Stimulated activated CD4-positive, alpha-beta T cell treated with anti-CD3 and anti-CD28 coated beads, TNF-alpha, amount 100 ng/mL, for 48 hours (primary cell): Measurements from ENCODE around the gene ARHGAP1.
"Not testable (repeated sequence)": the region's sequence is repeated elsewhere in the genome, so short reads cannot be mapped to it uniquely, and the experiment has no call there.

Experiments used
- DNase-seq, 3 donors: peaks; one replicate each; pipeline ENCODE4 v3.0.0-alpha.2; 2020; ENCODE audit warnings: low read depth in 3 of 3

ARHGAP1 gene

GRCh38 chr11:46673713-46674462 is 26.5 kb downstream of the ARHGAP1 start:
- DNase-seq = no peak

GRCh38 chr11:46672381-46672839 is 28.0 kb downstream of the ARHGAP1 start:
- DNase-seq = no peak

GRCh38 chr11:46671958-46672315 is 28.5 kb downstream of the ARHGAP1 start:
- DNase-seq = no peak

GRCh38 chr11:46670521-46670920 is 29.9 kb downstream of the ARHGAP1 start:
- DNase-seq = not testable (repeated sequence)

GRCh38 chr11:46669711-46670139 is 30.7 kb downstream of the ARHGAP1 start:
- DNase-seq = no peak

GRCh38 chr11:46668480-46669085 is 31.8 kb downstream of the ARHGAP1 start:
- DNase-seq = no peak

- no peak for DNase-seq
Measured at GRCh38 chr11:46667043-46667481, 33.4 kb downstream of the ARHGAP1 start.

GRCh38 chr11:46666516-46666915 is 33.9 kb downstream of the ARHGAP1 start:
- no peak for DNase-seq

GRCh38 chr11:46665356-46665755 is 35.1 kb downstream of the ARHGAP1 start:
- no peak for DNase-seq

- DNase-seq = no peak
Measured at GRCh38 chr11:46664612-46665011, 35.8 kb downstream of the ARHGAP1 start.

- DNase-seq = no peak
Measured at GRCh38 chr11:46663277-46663940, 37.0 kb downstream of the ARHGAP1 start.

GRCh38 chr11:46662366-46662765 is 38.1 kb downstream of the ARHGAP1 start:
- no peak for DNase-seq

GRCh38 chr11:46661836-46662235 is 38.6 kb downstream of the ARHGAP1 start:
- DNase-seq = no peak

- DNase-seq = no peak
Measured at GRCh38 chr11:46659908-46660307, 40.5 kb downstream of the ARHGAP1 start.

- DNase-seq = no peak
Measured at GRCh38 chr11:46658259-46658658, 42.2 kb downstream of the ARHGAP1 start.

GRCh38 chr11:46657186-46657585 is 43.2 kb downstream of the ARHGAP1 start:
- no peak for DNase-seq

- no peak for DNase-seq
Measured at GRCh38 chr11:46655631-46656030, 44.8 kb downstream of the ARHGAP1 start.

GRCh38 chr11:46649180-46649738 is 51.2 kb downstream of the ARHGAP1 start:
- DNase-seq = no peak

GRCh38 chr11:46643986-46644385 is 56.4 kb downstream of the ARHGAP1 start:
- no peak for DNase-seq

- DNase-seq = no peak
Measured at GRCh38 chr11:46643531-46643930, 56.9 kb downstream of the ARHGAP1 start.

- DNase-seq = no peak
Measured at GRCh38 chr11:46642627-46643335, 57.6 kb downstream of the ARHGAP1 start.

- DNase-seq = no peak
Measured at GRCh38 chr11:46641639-46642038, 58.8 kb downstream of the ARHGAP1 start.
